A549 (cell line): Measurements from ENCODE around the gene RABIF. TPM values are rescaled to one million over a fixed set of nuclear protein-coding genes. Genes with fewer than 3 reads are reported as not detected.

ENCODE experiments used
- ATAC-seq, 2 experiments: fragments of 200-7000 bp in 1 of 2; fragments of >200 bp in 1 of 2; cut with Nextera tagmentation in 1 of 2; cut with Tn5 transposase in 1 of 2; 3 replicates each; pipeline versions ENCODE4 v1.8.0 to v1.9.1; 2018 to 2020; ENCODE audit warnings: mild to moderate bottlenecking in 1 of 2, moderate library complexity in 1 of 2
- CTCF ChIA-PET: fragments of 300-600 bp; sonication (Branson Sonifier 250); formaldehyde crosslinking; extraction: SDS; loops from one replicate; lab custom pipeline; 2021; ENCODE audit warnings: antibody characterized with exemption, inconsistent platforms; lab: Yijun Ruan, JAX
- POLR2A ChIA-PET: fragments of 350-600 bp; formaldehyde crosslinking; extraction: SDS; loops from one replicate; lab custom pipeline; 2021; ENCODE audit warnings: antibody characterized with exemption, inconsistent platforms; lab: Yijun Ruan, JAX
- DNase-seq, 2 experiments: peaks; one replicate each; pipeline versions ENCODE4 v3.0.0 to v3.0.0-alpha.2; 2011 to 2016; ENCODE audit warnings: low read depth in 1 of 2, low spot score in 1 of 2
- FAIRE-seq: peaks from 2 replicates; lab custom pipeline; 2011; peaks lifted over from hg19 to GRCh38; lab: Jason Lieb, UNC
- H3K27ac ChIP-seq, 2 experiments: fragments of >200 bp; sonication (Bioruptor Twin); formaldehyde crosslinking; 3 replicates each; pipeline ENCODE4 v1.5.1; 2016 to 2017
- H3K4me1 ChIP-seq: fragments of >200 bp; sonication (Bioruptor Twin); formaldehyde crosslinking; 3 replicates; pipeline ENCODE4 v1.6.1; 2016
- H3K4me2 ChIP-seq: fragments of >200 bp; sonication (Bioruptor Twin); formaldehyde crosslinking; 3 replicates; pipeline ENCODE4 v1.6.1; 2016
- H3K4me3 ChIP-seq: fragments of >200 bp; sonication (Bioruptor Twin); formaldehyde crosslinking; 3 replicates; pipeline ENCODE4 v1.5.1; 2016
- H3K9me3 ChIP-seq: fragments of >200 bp; sonication (Bioruptor Twin); formaldehyde crosslinking; 3 replicates; pipeline ENCODE4 v1.6.1; 2016
- CBX8 ChIP-seq: fragments of 200-600 bp; sonication (generic); IDR thresholded peaks from 2 replicates; pipeline ENCODE4 v1.6.1; 2016
- EHF ChIP-seq: fragments of 250-450 bp; sonication (Bioruptor Pico); IDR thresholded peaks from 2 replicates; pipeline ENCODE4 v1.5.0; 2020; ENCODE audit warnings: mild to moderate bottlenecking
- EHMT2 ChIP-seq: fragments of 200-600 bp; sonication (generic); IDR thresholded peaks from 2 replicates; pipeline ENCODE4 v1.6.1; 2016; ENCODE audit warnings: antibody characterized with exemption, low read depth, mild to moderate bottlenecking, moderate library complexity
- EP300 ChIP-seq, 2 experiments: fragments of >200 bp; sonication (Bioruptor Twin); formaldehyde crosslinking; IDR thresholded peaks; 2 replicates in 1 of 2; 3 replicates in 1 of 2; pipeline ENCODE4 v1.6.1; 2016 to 2017
- FOSB ChIP-seq: fragments of 250-450 bp; sonication (Bioruptor Pico); IDR thresholded peaks from 2 replicates; pipeline ENCODE4 v1.5.0; 2020; ENCODE audit warnings: mild to moderate bottlenecking, moderate library complexity
- FOSL2 ChIP-seq, 2 experiments: fragments of 450-650 bp in 1 of 2; fragments of >200 bp in 1 of 2; sonication (Bioruptor Twin) in 1 of 2; formaldehyde crosslinking; IDR thresholded peaks; 2 replicates each; pipeline versions ENCODE4 v1.5.0 to v1.6.1; 2016 to 2020; ENCODE audit warnings: mild to moderate bottlenecking in 1 of 2, moderate library complexity in 1 of 2
- GATA3 ChIP-seq: IDR thresholded peaks from 2 replicates; pipeline ENCODE4 v1.6.1; 2012; ENCODE audit warnings: borderline replicate concordance
- HOXA7 ChIP-seq: fragments of 250-450 bp; sonication (Bioruptor Pico); IDR thresholded peaks from 2 replicates; pipeline ENCODE4 v1.5.0; 2020; ENCODE audit warnings: mild to moderate bottlenecking, moderate library complexity
- HOXB13 ChIP-seq: fragments of 250-450 bp; sonication (Bioruptor Pico); IDR thresholded peaks from 2 replicates; pipeline ENCODE4 v1.5.0; 2020; ENCODE audit warnings: low read depth, mild to moderate bottlenecking, moderate library complexity
- HOXB5 ChIP-seq: fragments of 250-450 bp; sonication (Bioruptor Pico); IDR thresholded peaks from 2 replicates; pipeline ENCODE4 v1.5.0; 2020; ENCODE audit warnings: mild to moderate bottlenecking, moderate library complexity
- KDM1A ChIP-seq: fragments of 200-600 bp; sonication (generic); IDR thresholded peaks from 2 replicates; pipeline ENCODE4 v1.6.1; 2016; ENCODE audit warnings: low read depth, mild to moderate bottlenecking
- MAFK ChIP-seq: fragments of 450-650 bp; IDR thresholded peaks from 2 replicates; pipeline ENCODE4 v1.6.1; 2014; ENCODE audit not compliant: partially characterized antibody
- MAZ ChIP-seq: fragments of 150-350 bp; IDR thresholded peaks from 2 replicates; pipeline ENCODE4 v1.6.1; 2014; ENCODE audit warnings: antibody characterized with exemption, low read depth, low read length, borderline replicate concordance
- NFE2L2 ChIP-seq: fragments of 150-350 bp; conservative IDR thresholded peaks from 2 replicates; pipeline ENCODE4 v1.6.1; 2014; ENCODE audit warnings: low read length
- SMC3 ChIP-seq: fragments of >200 bp; sonication (Bioruptor Twin); formaldehyde crosslinking; IDR thresholded peaks from 3 replicates; pipeline ENCODE4 v1.6.1; 2018; ENCODE audit warnings: inconsistent platforms
- TFCP2L1 ChIP-seq: fragments of 250-450 bp; sonication (Bioruptor Pico); IDR thresholded peaks from 2 replicates; pipeline ENCODE4 v1.5.0; 2021; ENCODE audit warnings: mild to moderate bottlenecking
- ZFP36 ChIP-seq: fragments of 450-650 bp; IDR thresholded peaks from 2 replicates; pipeline ENCODE4 v1.6.1; 2014; ENCODE audit warnings: borderline replicate concordance; ENCODE audit not compliant: partially characterized antibody
- WGBS: methylation state at CpG from one replicate; pipeline ENCODE4 v1.1.6; 2017; ENCODE audit errors: missing lambda C conversion rate; 5-methylcytosine and 5-hydroxymethylcytosine counted together
- polyA plus RNA-seq, 4 experiments: library from polyadenylated mRNA; depleted of rRNA in 3 of 4; stranded (reverse); fragments of >200 nt; fragmentation: RNase III in 1 of 4; extraction: RNeasy Plus Mini Kit Qiagen cat#74134 plus additional on column Dnase treatment in 1 of 4; gene quantifications; 2 replicates in 3 of 4; 3 replicates in 1 of 4; pipeline ENCODE4 v1.2.3, GENCODE V29; 2011 to 2017
- TF ChIP-seq, protein P1 (sequence below): fragments of >200 bp; sonication (Bioruptor Twin); formaldehyde crosslinking; IDR thresholded peaks from 3 replicates; pipeline ENCODE4 v1.6.1; 2016
- TF ChIP-seq, protein P2 (sequence below): fragments of 250-450 bp; sonication (Bioruptor Pico); IDR thresholded peaks from 2 replicates; pipeline ENCODE4 v1.5.0; 2020; ENCODE audit warnings: low read depth, mild to moderate bottlenecking, moderate library complexity
- TF ChIP-seq, protein P3 (sequence below): fragments of >200 bp; sonication (Bioruptor Twin); formaldehyde crosslinking; IDR thresholded peaks from 3 replicates; pipeline ENCODE4 v1.5.1; 2016
- TF ChIP-seq, protein P4 (sequence below): fragments of 150-350 bp; IDR thresholded peaks from 2 replicates; pipeline ENCODE4 v1.6.1; 2014; ENCODE audit warnings: low read depth, mild to moderate bottlenecking, low read length
- TF ChIP-seq, protein P5 (sequence below): fragments of 200-600 bp; sonication (generic); IDR thresholded peaks from 2 replicates; pipeline ENCODE4 v1.6.1; 2016; ENCODE audit warnings: antibody characterized with exemption, mild to moderate bottlenecking, moderate library complexity

Gene RABIF
- polyA plus RNA-seq, 2 of the 4 experiments (the other 2 are of a cell fraction): 16.8 to 22.1 TPM

DNA sequence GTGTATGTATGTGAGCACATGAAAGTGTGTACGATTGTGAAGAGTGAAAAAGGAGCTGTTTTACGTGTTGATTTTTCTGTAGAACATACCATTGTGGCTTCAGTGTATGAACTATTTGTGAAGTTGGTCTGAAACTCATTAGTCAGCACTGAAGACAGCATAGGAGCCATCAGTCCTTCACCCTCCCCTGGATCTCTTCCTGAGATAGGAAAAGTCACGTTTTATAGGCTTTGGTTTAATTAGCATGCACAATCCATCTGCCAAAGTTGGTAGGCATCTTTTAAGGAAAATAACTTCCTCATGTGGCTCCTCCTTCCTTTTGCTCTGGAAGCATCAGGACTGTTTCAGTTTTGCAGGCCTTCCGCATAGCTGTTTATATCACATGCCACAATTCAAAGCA is 1.4 kb upstream of the RABIF start:
- Histone ChIP-seq H3K9me3 (no peaks in the 10 kb centered on the region), H3K27ac (no peak overlapping the region), H3K4me3 (no peak overlapping the region), H3K4me2 (no peak overlapping the region), H3K4me1 (peaks cover 13% of the 10 kb centered on the region)
- WGBS: 60% methylated on average over 4 of the region's 4 CpGs
- ATAC-seq (no peak), FAIRE-seq (no peak), DNase-seq (no peak)
- TF ChIP-seq MAZ (no peak), FOSL2 (IDR thresholded peaks at IDR 0.05) (no peak), FOSL2 (CRISPR knock-in tag; IDR thresholded peaks at IDR 0.05) (no peak), TFCP2L1 (CRISPR knock-in tag) (no peak), MAFK (peak; percentile 8), NFE2L2 (no peak), EP300 (IDR thresholded peaks at IDR 0.05) (no peak)
- TF ChIP-seq, protein P1, sequence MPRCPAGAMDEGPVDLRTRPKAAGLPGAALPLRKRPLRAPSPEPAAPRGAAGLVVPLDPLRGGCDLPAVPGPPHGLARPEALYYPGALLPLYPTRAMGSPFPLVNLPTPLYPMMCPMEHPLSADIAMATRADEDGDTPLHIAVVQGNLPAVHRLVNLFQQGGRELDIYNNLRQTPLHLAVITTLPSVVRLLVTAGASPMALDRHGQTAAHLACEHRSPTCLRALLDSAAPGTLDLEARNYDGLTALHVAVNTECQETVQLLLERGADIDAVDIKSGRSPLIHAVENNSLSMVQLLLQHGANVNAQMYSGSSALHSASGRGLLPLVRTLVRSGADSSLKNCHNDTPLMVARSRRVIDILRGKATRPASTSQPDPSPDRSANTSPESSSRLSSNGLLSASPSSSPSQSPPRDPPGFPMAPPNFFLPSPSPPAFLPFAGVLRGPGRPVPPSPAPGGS: no peak
- ChIA-PET CTCF (interaction anchor here (0.6 to 1.5 kb wide), 3 partner anchors 38 to 103 kb away, joined by 3 read pairs; no protein-coding TSS in a partner anchor), POLR2A (no interaction called here)

DNA sequence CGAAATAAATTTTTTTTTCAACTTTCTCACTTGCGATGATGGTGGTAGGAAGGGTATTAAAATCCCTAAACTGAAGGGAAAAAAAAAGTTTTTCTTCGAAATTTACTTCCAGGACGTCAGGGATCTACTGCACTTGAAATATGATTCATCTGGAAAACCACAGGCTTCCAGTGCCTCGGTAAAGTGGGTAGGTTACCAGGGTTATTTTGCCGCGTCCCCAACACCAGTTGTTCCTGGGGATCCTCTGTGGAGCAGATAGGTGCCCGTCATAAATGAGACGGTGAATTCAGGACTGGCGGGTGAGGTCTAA is 773 bp downstream of the RABIF start:
- ChIA-PET CTCF (interaction anchor here (0.6 to 1.0 kb wide), 3 partner anchors 11 to 106 kb away, joined by 3 to 4 read pairs (median 3); no protein-coding TSS in a partner anchor), POLR2A (interaction anchor here (0.5 to 1.4 kb wide), 9 partner anchors 11 to 119 kb away, joined by 3 to 6 read pairs (median 5); partner anchors contain the start of genes KDM5B, KLHL12, PCAT6 and TMEM183A)
- Histone ChIP-seq H3K27ac (peak overlapping the region; percentile 88 to 92), H3K4me1 (peaks cover 13% of the 10 kb centered on the region), H3K4me2 (peak overlapping the region; percentile 83), H3K4me3 (peak overlapping the region; percentile 73), H3K9me3 (no peaks in the 10 kb centered on the region)
- WGBS: 2% methylated on average over 10 of the region's 10 CpGs
- TF ChIP-seq EP300 (IDR thresholded peaks at IDR 0.05): no peak
- TF ChIP-seq, protein P1: no peak
- TF ChIP-seq MAZ: no peak
- TF ChIP-seq, protein P2, sequence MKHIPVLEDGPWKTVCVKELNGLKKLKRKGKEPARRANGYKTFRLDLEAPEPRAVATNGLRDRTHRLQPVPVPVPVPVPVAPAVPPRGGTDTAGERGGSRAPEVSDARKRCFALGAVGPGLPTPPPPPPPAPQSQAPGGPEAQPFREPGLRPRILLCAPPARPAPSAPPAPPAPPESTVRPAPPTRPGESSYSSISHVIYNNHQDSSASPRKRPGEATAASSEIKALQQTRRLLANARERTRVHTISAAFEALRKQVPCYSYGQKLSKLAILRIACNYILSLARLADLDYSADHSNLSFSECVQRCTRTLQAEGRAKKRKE (CRISPR knock-in tag): no peak
- TF ChIP-seq, protein P3, sequence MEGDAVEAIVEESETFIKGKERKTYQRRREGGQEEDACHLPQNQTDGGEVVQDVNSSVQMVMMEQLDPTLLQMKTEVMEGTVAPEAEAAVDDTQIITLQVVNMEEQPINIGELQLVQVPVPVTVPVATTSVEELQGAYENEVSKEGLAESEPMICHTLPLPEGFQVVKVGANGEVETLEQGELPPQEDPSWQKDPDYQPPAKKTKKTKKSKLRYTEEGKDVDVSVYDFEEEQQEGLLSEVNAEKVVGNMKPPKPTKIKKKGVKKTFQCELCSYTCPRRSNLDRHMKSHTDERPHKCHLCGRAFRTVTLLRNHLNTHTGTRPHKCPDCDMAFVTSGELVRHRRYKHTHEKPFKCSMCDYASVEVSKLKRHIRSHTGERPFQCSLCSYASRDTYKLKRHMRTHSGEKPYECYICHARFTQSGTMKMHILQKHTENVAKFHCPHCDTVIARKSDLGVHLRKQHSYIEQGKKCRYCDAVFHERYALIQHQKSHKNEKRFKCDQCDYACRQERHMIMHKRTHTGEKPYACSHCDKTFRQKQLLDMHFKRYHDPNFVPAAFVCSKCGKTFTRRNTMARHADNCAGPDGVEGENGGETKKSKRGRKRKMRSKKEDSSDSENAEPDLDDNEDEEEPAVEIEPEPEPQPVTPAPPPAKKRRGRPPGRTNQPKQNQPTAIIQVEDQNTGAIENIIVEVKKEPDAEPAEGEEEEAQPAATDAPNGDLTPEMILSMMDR: no peak
- no peak for TF ChIP-seq KDM1A
- no peak for TF ChIP-seq HOXB13 (CRISPR knock-in tag)
- no peak for DNase-seq
- no peak; a peak in 1 of 6 replicates for ATAC-seq
- no peak for FAIRE-seq

DNA sequence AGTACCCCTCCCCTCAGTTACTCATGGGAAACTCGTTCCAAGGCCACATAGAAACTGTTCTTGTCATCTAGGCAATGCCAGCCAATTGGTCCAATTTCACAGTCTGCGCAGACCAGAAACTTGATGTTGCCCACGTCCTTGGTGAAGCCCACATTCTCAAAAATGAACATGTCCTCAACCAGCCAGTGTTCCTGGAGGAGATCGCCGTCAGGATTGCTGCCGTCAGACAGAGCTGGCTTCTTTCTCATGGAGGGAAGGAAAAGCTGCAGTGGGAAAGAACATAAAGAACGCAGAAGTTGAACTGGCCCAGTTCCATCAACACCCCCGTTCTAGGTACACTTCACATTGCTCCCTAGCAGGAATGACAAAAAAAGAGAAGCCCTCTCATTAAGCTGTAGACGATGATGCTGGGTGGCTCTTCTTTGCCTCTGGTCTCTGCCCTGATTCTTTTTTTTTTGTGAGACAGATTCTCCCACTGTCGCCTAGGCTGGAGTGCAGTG is 7.9 kb downstream of the RABIF start:
- WGBS: 90% methylated on average over 10 of the region's 10 CpGs
- Histone ChIP-seq H3K4me3 (no peak overlapping the region), H3K27ac (no peak overlapping the region), H3K4me1 (no peaks in the 10 kb centered on the region), H3K9me3 (no peaks in the 10 kb centered on the region), H3K4me2 (no peak overlapping the region)
- DNase-seq (no peak), ATAC-seq (no peak), FAIRE-seq (no peak)
- TF ChIP-seq, protein P4, sequence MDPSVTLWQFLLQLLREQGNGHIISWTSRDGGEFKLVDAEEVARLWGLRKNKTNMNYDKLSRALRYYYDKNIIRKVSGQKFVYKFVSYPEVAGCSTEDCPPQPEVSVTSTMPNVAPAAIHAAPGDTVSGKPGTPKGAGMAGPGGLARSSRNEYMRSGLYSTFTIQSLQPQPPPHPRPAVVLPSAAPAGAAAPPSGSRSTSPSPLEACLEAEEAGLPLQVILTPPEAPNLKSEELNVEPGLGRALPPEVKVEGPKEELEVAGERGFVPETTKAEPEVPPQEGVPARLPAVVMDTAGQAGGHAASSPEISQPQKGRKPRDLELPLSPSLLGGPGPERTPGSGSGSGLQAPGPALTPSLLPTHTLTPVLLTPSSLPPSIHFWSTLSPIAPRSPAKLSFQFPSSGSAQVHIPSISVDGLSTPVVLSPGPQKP: no peak
- TF ChIP-seq, protein P5, sequence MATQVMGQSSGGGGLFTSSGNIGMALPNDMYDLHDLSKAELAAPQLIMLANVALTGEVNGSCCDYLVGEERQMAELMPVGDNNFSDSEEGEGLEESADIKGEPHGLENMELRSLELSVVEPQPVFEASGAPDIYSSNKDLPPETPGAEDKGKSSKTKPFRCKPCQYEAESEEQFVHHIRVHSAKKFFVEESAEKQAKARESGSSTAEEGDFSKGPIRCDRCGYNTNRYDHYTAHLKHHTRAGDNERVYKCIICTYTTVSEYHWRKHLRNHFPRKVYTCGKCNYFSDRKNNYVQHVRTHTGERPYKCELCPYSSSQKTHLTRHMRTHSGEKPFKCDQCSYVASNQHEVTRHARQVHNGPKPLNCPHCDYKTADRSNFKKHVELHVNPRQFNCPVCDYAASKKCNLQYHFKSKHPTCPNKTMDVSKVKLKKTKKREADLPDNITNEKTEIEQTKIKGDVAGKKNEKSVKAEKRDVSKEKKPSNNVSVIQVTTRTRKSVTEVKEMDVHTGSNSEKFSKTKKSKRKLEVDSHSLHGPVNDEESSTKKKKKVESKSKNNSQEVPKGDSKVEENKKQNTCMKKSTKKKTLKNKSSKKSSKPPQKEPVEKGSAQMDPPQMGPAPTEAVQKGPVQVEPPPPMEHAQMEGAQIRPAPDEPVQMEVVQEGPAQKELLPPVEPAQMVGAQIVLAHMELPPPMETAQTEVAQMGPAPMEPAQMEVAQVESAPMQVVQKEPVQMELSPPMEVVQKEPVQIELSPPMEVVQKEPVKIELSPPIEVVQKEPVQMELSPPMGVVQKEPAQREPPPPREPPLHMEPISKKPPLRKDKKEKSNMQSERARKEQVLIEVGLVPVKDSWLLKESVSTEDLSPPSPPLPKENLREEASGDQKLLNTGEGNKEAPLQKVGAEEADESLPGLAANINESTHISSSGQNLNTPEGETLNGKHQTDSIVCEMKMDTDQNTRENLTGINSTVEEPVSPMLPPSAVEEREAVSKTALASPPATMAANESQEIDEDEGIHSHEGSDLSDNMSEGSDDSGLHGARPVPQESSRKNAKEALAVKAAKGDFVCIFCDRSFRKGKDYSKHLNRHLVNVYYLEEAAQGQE: no peak
- TF ChIP-seq ZFP36 (no peak), EHMT2 (no peak), SMC3 (no peak), HOXA7 (CRISPR knock-in tag) (no peak), HOXB5 (no peak), EHF (no peak), GATA3 (no peak), CBX8 (no peak), FOSB (CRISPR knock-in tag) (no peak)
- ChIA-PET POLR2A (interaction anchor here (0.5 kb wide), 1 partner anchor 9 kb away, joined by 3 read pairs; no protein-coding TSS in a partner anchor), CTCF (interaction anchor here (0.6 to 0.9 kb wide), 3 partner anchors 118 to 778 kb away, joined by 3 to 4 read pairs (median 3); no protein-coding TSS in a partner anchor)
